CD4-positive, alpha-beta T cell treated with Interleukin-17A for 1 hour (primary cell): Measurements from ENCODE around the gene ZNF14.
"Not testable (repeated sequence)": the region's sequence is repeated elsewhere in the genome, so short reads cannot be mapped to it uniquely, and the experiment has no call there.

Experiments
- DNase-seq: peaks from one replicate; pipeline ENCODE4 v3.0.0-alpha.2; 2020

The ZNF14 gene

GRCh38 chr19:19732579-19733501 lies at the start of gene ZNF14:
ZNF14 (minus strand) TSS chr19:19733112; CDS start chr19:19732958, 154 bp downstream.
- DNase-seq = peak; percentile 95

DNA sequence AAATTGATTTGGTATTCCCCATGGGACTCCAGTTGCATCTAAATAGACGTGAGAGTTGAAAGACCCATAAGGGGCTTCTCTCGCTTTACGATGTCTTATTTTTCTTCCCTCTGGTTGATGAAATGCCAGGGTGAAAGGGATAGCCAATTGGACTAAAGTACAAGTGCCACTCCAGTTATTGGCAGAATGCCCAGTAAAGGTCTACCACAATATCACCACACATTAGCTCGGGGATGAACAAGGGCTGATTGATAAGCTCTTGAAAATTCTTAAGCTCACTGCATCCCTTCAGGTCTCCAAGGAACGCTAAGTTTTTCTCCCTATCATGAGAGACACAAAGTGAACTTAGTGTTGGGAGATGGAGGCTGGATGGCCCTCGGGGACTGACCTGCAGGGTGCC lies 48.9 kb upstream of the ZNF14 start:
- peak; percentile 8 for DNase-seq

GRCh38 chr19:19778666-19779065 lies 45.8 kb upstream of the ZNF14 start:
- no peak for DNase-seq

GRCh38 chr19:19777692-19778091 lies 44.8 kb upstream of the ZNF14 start:
- no peak for DNase-seq

- DNase-seq = peak; percentile 94
Observed at GRCh38 chr19:19776206-19777008, 43.5 kb upstream of the ZNF14 start.

GRCh38 chr19:19775891-19776205 lies 42.9 kb upstream of the ZNF14 start:
- DNase-seq = no peak

- DNase-seq = no peak
Observed at GRCh38 chr19:19774354-19775033, 41.6 kb upstream of the ZNF14 start.

GRCh38 chr19:19771963-19772362 lies 39.1 kb upstream of the ZNF14 start:
- DNase-seq = not testable (repeated sequence)

- DNase-seq = not testable (repeated sequence)
Observed at GRCh38 chr19:19769971-19770370, 37.1 kb upstream of the ZNF14 start.

GRCh38 chr19:19758164-19758563 lies 25.3 kb upstream of the ZNF14 start:
- no peak for DNase-seq

DNA sequence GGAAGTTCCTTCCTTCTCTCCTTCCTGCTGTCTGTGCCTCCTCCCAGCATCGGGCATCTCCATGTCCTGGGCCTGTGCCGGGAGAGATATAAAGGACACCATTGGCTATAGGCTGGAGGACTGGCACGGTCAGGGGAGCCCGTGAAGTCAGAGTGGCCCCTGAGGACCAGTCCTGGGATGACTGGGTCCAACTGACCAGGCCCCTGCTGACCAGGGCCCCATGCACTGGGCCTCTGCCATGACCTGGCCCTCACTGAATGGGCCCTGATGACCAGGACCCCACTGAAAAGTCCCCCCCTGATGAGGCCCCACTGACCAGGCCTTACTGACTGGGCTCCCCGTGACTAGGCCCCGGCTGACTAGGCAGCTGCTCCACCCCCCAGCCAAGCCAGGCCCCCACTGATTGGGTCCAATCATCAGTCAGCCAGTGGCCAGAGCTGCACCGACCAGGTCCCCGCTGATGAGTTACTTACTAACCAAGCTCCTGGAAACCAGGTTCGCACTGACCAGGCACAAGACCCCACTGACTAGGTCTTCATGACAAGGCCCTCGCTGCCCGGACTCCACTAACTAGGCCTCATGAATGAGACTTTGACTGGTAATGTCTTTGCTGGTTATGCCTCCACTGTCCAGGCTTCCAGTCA lies 20.0 kb upstream of the ZNF14 start:
- DNase-seq = no peak

- DNase-seq = no peak
Observed at GRCh38 chr19:19751846-19752245, 18.9 kb upstream of the ZNF14 start.

DNA sequence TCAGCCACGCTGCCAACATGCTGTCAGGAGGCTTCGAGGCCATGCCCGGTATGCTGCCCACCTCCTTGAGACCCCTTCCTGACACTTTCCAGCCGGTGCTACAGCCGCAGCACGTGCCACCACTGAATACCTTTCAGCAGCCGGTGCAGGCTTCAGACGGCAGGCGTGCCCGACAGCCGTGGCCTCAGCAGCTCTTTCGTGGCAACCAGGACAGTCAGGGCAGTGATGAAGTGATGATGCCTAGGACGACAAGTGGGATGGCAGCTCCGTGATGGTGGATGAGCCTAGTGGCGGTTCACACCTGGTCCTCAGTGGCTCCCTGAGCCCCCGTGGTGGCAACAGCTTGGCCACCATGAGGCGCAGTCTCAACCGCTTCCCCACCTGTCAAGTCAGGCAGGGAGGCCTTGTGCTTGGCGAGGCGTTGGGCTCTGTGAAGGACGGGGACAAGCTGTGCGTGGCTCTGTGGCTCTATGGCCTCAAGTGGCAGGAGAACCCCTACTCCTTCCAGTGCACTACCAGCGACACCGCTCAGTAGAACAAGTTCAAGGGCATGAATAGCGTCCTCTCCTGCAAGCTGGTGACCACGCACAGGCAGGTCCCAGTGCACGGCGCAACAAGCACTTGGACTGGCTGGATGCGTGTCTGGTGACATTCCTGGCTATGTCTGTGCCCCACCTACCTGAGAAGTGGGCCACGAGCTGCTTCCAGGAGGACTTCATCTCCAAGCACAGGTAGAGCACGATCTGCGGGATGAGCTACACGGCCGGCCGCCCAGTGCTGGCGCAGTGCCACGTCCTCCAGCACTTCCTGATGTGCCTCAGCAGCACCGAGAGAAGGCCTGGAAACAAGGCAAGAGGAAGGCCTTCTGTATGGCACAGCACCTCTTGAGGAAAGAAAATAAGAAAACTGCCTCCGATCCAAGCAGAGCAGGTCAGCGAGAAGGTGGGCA lies 18.2 kb upstream of the ZNF14 start:
- no peak for DNase-seq

DNA sequence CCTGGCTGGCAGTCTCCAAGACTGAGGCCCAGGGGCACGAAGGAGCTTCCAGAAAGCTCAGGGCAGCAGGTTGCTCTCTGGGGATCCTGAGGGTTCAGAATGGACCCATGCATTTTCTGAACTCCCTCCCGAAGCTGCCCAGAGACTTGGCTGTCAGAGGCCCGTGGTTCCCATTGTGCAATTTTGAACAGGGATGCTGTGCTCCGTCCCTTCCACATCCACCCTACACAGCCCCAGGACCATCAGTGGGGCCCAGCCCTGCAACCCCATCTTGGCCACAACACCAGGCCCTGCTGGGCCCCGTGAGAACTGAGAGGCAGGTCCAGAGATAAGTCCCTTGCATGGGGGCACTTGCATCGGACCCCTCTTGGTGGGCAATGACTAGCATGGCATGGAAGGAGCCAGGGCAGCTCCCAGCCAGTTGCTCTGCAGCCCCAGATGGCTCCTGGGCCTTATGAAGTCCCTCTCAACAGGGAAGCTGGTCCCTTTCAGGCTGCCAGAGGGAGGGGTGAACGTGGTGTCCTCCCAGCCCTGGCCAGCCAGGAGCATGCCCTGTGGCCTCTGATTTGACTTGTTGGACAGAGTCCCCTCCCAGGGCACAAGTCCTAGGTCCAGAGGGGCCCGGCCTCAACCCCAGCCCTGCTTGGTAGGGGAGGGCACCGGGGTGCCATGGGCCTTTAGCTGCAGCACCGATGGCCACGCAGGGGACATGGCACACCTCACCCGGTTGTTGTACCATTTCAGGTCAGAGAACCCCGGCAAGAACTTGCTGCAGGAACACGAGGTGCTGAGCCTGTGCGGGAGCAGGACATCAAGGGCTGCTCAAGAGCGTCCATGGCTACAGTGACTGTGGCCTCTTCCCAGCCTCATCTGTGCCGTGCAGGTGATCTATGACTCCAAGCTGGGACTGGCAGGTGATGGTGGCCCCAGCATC lies 17.3 kb upstream of the ZNF14 start:
- no peak for DNase-seq

GRCh38 chr19:19749117-19749907 lies 16.4 kb upstream of the ZNF14 start:
- DNase-seq = no peak

DNA sequence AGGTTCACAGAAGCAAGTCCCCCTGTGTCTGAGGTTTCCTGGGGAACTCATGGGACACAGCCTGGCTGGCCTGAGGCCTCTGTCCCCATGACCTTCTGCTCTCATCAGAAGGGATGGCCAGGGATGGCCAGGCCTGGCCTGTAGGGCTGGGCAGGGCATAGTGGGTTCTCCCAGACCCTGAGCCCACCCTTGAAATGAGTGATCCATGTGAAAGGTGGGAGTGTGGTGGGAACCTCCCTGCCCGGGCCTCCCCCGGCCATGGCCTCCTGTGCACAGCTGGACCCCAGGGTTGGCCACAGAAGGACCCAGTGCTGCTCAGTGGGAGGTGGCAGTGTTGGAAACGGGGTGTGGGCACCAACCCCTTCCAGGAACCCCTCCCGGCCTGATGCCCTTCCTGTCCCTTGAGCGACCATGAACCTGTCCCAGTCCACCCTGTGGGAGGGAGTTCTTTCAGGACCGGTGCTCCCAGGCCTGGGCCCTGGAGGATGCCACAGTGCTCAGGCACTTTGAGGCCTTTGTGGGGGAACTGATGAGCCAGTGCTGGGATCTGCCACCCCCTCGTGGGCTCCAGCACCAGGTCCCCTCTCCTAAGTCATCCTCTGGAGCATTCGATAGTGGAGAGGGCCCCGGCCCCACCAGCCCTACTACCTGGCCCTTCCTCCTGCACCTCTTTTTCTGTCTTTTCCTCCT lies 15.5 kb upstream of the ZNF14 start:
- no peak for DNase-seq

GRCh38 chr19:19747357-19748220 lies 14.7 kb upstream of the ZNF14 start:
- DNase-seq = no peak
